Hematopoietic multipotent progenitor cell (in vitro differentiated cells): ENCODE measurements around the gene MME. TPM values are rescaled to one million over a fixed set of nuclear protein-coding genes. Genes with fewer than 3 reads are reported as not detected.
"Not testable (repeated sequence)": the region's sequence is repeated elsewhere in the genome, so short reads cannot be mapped to it uniquely, and the experiment has no call there.

Source experiments
- DNase-seq, 3 donors: peaks; one replicate each; pipeline ENCODE4 v3.0.0-alpha.2; 2011 to 2015; ENCODE audit warnings: low read depth in 2 of 3, low spot score in 2 of 3
- total RNA-seq: library from RNA; depleted of rRNA; stranded (reverse); fragments of >200 nt; gene quantifications from one replicate; pipeline ENCODE4 v1.2.3, GENCODE V29; 2012

The MME gene
- total RNA-seq, 1 donor, result 3.0 TPM

GRCh38 chr3:155083313-155083905, 3.3 kb downstream of the MME start:
- no peak for DNase-seq

GRCh38 chr3:155084567-155084966, 4.4 kb downstream of the MME start:
- no peak for DNase-seq

- no peak for DNase-seq
Measured at GRCh38 chr3:155086051-155086450, 5.9 kb downstream of the MME start.

DNA sequence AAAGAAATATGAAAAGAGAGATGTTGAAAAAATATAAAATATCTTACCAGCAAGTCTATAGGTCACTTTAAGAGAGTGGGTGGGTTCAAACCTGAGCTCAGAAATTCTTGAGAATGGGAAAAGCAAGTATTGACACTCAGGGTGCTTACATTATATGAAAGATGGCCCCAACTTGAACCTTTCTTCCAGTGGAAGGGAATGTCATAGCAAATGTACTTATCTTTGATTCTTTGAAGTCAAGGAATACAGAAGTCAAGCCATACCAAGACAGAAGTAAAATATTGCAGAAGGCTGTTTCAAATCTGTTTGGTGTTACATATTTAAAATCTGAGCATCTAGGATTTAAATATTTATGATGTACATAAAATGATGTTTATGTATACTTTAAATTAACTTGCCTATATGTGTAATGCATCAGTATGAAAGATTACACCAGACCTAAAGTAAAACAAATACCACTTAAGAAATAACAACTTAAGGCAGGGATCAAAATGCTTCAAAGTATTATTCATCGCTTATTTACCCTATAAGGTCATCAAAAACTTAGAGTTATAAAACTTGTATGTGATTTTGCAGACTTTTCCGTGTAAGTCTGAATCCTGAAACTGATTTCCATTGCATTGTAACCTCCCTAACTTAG, 8.7 kb downstream of the MME start:
- DNase-seq, result no peak

- DNase-seq, result no peak
Measured at GRCh38 chr3:155089495-155089894, 9.4 kb downstream of the MME start.

DNA sequence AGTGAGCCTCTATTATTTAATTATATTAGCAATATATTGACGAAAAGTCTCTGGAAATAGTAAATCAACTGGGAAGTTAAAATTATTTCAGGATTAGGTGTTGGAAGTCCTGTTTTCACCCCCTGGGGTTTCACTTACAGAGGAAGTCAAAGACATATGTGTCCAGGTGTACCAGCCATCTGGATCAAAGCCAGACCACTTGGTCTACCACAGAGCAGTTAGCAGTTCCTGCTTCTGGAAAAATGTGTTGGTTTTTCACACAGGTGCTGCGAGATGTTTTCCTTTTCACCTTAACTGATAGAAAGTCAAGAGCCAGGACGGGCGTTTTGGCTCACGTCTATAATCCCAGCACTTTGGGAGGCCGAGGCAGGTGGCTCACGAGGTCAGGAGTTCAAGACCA, 13.1 kb downstream of the MME start:
- peak in 1 of 3 donors; percentile 64 for DNase-seq

DNA sequence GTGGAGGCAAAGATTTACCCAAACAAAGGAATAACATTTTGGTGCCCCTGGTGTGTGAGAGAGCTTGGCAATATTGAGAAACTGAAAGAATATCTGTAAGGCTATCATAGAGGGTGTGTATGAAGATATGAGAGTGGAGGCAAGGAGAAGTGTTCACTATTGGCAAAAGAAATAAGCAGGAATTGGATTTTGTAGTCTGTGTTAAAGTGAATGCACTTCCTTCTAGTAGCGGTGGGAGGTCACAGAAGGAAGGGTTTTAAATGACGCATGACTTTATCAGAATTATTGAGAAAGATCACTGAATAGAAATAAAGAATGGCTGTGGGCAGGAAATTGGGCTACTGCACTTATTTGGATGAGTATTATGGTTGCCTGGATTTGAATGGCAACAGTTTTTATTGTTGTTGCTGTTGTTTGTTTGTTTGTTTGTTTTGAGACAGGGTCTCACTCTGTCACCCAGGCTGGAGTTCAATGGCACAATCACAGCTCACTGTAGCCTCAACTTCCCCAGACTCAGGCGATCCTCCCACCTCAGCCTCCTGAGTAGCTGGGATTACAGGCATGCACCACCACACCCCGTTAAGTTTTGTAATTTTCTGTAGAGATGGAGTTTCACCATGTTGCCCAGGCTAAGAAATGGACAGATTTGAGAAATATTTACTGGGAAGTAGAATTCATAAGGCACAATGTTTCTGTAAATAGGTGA, 16.3 kb downstream of the MME start:
- DNase-seq, result no peak

GRCh38 chr3:155097009-155097349, 16.9 kb downstream of the MME start:
- DNase-seq, result no peak

DNA sequence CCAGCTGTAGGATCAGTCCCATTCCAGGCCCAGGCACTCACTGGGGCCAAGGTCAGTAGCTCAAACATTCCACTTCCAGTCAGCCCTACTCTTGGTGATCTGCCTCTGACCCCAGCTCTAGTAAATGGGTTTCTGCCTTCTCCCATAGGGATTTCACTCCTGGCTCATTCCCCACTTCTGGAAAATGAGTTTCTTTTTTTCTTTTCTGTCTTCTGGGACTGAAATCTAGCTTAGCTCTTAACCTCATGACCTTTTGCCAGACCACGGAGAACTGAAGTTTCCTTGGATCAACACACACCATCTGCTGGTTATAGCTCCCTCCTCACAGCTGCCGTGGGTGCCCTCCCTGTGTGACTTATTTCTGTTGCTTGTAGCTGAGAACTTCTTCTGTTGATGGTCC, 21.3 kb downstream of the MME start:
- DNase-seq, result no peak

GRCh38 chr3:155102329-155102728, 22.2 kb downstream of the MME start:
- no peak for DNase-seq

DNA sequence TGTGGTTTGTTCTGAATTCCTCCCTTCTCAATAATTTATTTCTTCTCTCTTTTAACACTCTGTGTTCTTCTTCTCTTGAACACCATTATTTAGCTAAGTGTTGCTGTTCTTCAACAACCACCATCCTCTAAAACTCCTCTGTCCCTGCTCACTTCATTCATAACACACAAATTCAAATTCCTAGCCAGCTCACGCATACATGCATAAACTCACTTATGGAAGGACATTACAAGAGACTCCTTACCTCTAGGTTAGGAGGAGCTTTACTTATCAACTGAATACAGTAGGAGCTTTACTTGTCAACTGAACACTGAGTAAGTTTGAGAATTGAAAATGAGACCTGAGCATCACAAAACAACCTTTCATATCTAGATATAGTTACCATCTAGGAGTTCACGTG, 23.6 kb downstream of the MME start:
- no peak for DNase-seq

- no peak for DNase-seq
Measured at GRCh38 chr3:155106119-155106518, 26.0 kb downstream of the MME start.

DNA sequence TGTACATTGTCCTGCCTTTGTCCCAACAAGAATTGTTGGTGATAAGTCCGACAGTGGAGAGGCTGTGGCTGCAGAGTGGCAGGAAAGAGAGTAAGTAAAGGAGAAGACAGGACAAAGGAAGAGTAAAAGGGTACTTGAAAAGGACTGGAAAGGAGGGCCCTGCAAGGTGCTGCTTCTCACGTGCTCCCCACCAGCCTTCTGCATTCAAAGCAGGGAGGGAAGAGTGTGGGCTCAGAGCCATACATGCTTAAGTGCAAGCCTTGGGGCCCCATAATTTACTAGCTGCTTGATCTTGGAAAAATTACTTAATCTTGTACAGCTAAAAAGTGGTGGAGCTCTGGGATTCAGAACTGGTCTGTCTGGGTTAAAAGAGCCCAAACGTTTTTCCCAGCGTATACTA, 29.9 kb downstream of the MME start:
- DNase-seq, result no peak

GRCh38 chr3:155110996-155111901, 31.1 kb downstream of the MME start:
- peak in 1 of 3 donors; percentile 19 for DNase-seq

DNA sequence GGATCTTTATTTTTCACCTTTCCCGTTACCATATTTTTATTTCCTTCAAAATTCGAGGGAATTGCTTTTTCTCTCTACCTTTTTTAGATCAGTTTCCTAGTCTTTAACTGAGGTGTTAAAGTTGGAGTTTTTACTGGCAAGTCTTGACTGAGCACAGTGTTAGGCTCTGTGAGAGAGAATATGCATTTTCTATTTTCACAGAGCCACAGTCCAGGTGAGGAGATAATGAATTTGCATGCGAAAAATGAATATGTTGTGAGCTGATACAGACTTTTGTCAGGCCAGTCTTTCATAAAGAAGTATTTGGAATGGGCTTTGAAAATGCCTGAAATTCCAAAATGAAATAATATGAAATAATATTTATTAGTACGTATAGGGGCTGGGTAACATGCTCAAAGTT, 31.9 kb downstream of the MME start:
- DNase-seq, result no peak

DNA sequence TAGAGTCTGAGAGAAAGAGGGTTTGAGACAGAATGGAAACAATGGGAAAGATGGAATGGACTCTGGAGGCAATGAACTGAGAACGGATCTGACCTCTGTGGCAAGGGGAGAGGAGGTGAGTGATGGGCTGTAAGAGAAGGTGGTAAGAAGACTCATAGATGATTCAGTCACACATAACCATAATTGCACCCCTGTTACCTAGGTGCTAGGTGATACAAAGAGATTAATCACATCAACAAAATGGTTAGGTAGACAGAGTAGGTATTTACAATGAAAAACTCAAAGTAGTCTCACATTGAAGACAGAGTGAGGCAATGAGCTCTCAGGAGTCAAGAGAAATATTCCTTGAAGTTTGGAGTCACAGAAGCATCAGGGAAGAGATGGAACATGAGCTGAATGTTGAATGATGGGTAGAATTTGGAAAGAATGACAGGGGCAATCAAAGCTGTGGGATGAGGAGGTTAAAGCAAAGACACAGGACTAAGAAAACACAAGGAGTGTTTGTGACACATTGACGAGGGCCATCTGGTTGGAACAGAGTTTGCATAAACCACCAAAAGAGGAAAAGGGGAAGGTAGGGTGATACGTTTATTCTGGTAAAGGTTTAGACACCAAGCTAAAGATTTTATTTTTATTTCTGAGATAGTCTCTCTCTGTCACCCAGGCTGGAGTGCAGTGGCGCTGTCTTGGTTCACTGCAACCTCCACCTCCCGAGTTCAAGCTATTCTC, 32.7 kb downstream of the MME start:
- DNase-seq, result no peak

- DNase-seq, result not testable (repeated sequence)
Measured at GRCh38 chr3:155124745-155125144, 44.6 kb downstream of the MME start.

DNA sequence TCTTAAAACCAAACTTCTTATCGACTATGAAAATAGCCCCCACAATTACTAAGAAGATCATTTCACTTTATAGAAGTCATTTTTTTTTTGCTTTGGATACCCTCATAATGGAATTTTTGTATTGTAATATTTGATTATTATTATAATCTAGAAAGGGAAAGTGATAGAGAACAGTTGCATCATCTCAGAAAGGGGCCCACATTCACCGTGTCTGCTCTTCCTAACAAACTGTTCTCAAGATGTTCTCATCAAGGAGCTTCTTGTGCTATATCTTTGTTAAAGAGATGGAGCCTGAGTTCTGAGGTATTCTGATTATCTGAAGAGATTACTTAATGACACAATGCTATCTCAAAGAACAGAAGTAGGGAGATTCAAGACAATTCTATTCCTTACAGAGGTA, 49.3 kb downstream of the MME start:
- DNase-seq, result no peak

DNA sequence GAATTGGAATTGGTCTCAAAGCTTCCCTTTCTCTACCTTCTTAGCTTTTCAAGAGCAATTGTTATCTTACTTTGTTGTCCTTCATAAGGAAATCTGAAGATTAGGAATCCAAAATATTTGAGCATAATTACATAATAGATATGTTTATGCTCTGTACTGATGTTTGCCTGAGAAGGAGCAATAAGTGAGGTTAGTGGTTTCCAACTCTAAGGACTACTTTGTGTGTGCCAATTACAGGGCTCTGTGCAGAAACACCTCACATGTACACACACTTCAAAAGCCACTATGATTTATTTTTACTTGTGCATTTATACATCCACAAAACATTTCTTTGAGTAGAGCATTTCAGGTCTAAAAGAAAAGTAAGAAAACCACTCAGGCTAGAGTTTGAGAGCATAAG, 49.9 kb downstream of the MME start:
- DNase-seq, result no peak

GRCh38 chr3:155131104-155131503, 51.0 kb downstream of the MME start:
- DNase-seq, result no peak

GRCh38 chr3:155134311-155134710, 54.2 kb downstream of the MME start:
- not testable (repeated sequence) for DNase-seq
